NOMO-1 treated with dmso at 0.1 percent for 144 hours (cell line): ENCODE results near the gene COL5A2.

ENCODE experiments used
- DNase-seq: peaks from one replicate; lab custom pipeline; 2025; ENCODE audit not compliant: unreplicated experiment; lab: John Stamatoyannopoulos, UW

COL5A2 gene

GRCh38 chr2:189012351-189012750, 167.2 kb downstream of the COL5A2 start:
- no peak for DNase-seq

DNA sequence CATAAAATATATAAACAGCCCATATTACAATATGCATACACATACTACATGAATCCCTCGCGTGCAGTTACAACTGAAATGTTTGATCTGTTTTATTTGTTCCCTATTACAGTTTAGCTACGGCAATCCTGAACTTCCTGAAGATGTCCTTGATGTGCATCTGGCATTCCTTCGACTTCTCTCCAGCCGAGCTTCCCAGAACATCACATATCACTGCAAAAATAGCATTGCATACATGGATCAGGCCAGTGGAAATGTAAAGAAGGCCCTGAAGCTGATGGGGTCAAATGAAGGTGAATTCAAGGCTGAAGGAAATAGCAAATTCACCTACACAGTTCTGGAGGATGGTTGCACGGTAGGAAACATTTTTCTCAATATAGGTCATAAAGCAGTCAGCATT, 169.0 kb downstream of the COL5A2 start:
- no peak for DNase-seq

- DNase-seq: no peak
These were observed 170.9 kb downstream of the COL5A2 start for GRCh38 chr2:189008555-189009262.

DNA sequence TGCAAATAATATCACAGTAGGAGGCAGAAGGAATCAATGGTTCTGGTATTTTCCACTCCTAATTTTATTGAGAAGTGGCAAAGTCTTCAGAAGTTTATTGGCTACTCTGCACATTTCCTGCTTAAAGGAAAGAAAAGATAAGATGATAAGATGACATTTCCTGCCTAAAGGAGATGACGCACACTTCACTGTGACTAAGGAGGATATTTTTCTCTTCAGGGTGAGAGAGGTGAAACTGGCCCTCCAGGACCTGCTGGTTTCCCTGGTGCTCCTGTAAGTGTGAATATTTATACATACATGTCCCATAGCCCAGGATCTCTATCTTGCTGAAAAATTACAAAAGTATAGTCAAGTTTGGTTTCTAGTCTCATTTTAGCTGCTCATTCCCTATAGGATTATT, 177.5 kb downstream of the COL5A2 start:
- no peak for DNase-seq

- DNase-seq: no peak
These were observed 179.3 kb downstream of the COL5A2 start for GRCh38 chr2:189000221-189000620.

DNA sequence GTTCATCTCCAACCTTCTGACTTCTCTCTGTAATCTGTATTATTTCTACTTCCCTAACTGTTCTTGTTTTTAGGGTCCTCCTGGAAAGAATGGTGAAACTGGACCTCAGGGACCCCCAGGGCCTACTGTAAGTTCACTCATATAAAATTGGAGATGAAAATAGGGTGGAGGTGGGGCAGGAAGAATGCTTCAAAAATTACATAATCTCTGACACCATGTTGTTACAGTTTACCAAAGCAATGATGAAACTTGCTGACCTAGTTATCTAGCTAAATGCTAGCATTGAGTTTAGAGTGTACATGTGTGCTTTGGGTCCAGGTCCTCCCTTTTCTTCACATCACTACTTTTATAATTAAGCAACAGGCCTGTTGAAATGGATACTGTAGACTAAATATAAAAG, 182.3 kb downstream of the COL5A2 start:
- no peak for DNase-seq

- no peak for DNase-seq
These were observed 186.3 kb downstream of the COL5A2 start for GRCh38 chr2:188993247-188993646.

GRCh38 chr2:188986839-188987238, 192.7 kb downstream of the COL5A2 start:
- no peak for DNase-seq

DNA sequence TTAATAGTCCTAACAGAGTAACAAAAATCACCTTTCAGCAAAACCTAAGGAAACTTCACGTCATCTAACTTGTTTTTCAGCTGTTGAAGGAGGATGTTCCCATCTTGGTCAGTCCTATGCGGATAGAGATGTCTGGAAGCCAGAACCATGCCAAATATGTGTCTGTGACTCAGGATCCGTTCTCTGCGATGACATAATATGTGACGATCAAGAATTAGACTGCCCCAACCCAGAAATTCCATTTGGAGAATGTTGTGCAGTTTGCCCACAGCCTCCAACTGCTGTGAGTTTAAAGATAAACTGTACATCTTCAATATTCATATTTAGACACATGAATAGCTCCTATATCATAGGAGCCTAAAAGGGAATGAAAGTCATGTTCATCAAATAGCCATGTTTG, 194.9 kb downstream of the COL5A2 start:
- no peak for DNase-seq

DNA sequence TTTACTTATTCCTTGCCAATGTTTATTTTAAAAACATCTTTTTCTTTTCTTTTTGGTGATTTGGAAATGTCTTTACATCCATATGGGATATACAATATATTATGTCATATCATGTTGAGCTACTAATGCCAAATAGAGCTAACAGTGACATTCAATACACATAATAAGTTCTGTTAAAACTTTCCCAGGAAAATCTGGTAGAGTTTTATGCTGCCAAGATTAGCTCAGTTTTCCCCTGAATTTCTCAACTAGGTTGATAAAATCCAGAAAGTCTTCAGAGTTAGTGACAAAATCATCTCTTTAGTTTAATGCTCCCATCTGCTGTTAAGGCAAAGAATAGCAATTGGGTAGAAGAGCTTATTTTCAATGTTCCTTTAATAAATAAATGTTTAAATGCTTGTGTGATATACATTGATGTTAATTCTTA, 195.5 kb downstream of the COL5A2 start:
- DNase-seq: no peak

GRCh38 chr2:188983427-188984064, 196.0 kb downstream of the COL5A2 start:
- no peak for DNase-seq
